C4-2B (cell line): Measurements from ENCODE around the gene TIMM10.

ENCODE experiments used
- ZFX ChIP-seq: fragments of 450-650 bp; IDR thresholded peaks from 2 replicates; pipeline ENCODE4 v1.6.1; 2017
- TF ChIP-seq, protein P1 (sequence below): fragments of 450-650 bp; conservative IDR thresholded peaks from 2 replicates; pipeline ENCODE4 v1.5.1; 2017; ENCODE audit warnings: mild to moderate bottlenecking

GRCh38 chr11:57513911-57514537, 16.5 kb downstream of the TIMM10 start:
- TF ChIP-seq, protein P1, sequence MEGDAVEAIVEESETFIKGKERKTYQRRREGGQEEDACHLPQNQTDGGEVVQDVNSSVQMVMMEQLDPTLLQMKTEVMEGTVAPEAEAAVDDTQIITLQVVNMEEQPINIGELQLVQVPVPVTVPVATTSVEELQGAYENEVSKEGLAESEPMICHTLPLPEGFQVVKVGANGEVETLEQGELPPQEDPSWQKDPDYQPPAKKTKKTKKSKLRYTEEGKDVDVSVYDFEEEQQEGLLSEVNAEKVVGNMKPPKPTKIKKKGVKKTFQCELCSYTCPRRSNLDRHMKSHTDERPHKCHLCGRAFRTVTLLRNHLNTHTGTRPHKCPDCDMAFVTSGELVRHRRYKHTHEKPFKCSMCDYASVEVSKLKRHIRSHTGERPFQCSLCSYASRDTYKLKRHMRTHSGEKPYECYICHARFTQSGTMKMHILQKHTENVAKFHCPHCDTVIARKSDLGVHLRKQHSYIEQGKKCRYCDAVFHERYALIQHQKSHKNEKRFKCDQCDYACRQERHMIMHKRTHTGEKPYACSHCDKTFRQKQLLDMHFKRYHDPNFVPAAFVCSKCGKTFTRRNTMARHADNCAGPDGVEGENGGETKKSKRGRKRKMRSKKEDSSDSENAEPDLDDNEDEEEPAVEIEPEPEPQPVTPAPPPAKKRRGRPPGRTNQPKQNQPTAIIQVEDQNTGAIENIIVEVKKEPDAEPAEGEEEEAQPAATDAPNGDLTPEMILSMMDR, result no peak
- TF ChIP-seq ZFX, result 0 out of 2 replicates have a peak, but pooled peaks have one; percentile 20
